Measurements from ENCODE around the gene SLC7A9.
"Not testable (repeated sequence)": the region's sequence is repeated elsewhere in the genome, so short reads cannot be mapped to it uniquely, and the experiment has no call there.

SLC7A9 gene

DNA sequence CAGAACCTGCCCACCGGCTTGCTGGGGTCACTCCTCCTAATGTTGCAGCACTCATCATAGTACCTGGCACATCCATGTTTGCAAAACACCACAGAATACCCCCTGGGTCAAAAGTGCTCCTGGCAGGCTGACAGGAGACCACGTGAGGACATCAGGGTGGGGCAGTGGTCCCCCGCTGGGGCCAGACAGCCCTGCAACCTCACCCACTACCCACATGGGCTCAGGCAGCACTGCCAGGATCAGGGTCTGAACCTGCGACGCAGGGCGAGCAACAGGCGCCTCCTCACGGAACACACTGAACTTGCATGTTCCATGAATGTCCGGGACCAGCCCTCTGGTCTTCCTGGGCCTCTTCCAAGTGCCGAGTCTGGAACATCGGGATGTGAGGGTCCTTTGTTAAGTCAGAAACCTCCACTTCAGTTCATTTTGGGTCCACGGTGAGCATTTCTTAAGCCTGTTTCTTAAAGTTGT lies 1.4 kb upstream of the SLC7A9 start:
- Histone ChIP-seq H3K79me2 (ENCODE audit: low read length) (no peaks in the 10 kb centered on the region), H3K9ac (ENCODE audit: low read length) (no peak overlapping the region), H3K9me3 (ENCODE audit: insufficient read depth, low read length) (no peaks in the 10 kb centered on the region), H2AFZ (ENCODE audit: low read depth, low read length) (no peak overlapping the region), H3K27me3 (ENCODE audit: low read depth, low read length) (no peaks in the 10 kb centered on the region), H4K20me1 (ENCODE audit: insufficient read depth, low read length) (no peaks in the 10 kb centered on the region), H3K4me1 (ENCODE audit: low read length) (no peaks in the 10 kb centered on the region), H3K36me3 (replicated peaks; ENCODE audit: low read depth, low read length) (no peaks in the 10 kb centered on the region), H3K4me3 (ENCODE audit: low read length) (no peak overlapping the region), H3K27ac (ENCODE audit: low read length) (no peak overlapping the region), H3K4me2 (ENCODE audit: low read length) (no peak overlapping the region)
- TF ChIP-seq, protein P1, sequence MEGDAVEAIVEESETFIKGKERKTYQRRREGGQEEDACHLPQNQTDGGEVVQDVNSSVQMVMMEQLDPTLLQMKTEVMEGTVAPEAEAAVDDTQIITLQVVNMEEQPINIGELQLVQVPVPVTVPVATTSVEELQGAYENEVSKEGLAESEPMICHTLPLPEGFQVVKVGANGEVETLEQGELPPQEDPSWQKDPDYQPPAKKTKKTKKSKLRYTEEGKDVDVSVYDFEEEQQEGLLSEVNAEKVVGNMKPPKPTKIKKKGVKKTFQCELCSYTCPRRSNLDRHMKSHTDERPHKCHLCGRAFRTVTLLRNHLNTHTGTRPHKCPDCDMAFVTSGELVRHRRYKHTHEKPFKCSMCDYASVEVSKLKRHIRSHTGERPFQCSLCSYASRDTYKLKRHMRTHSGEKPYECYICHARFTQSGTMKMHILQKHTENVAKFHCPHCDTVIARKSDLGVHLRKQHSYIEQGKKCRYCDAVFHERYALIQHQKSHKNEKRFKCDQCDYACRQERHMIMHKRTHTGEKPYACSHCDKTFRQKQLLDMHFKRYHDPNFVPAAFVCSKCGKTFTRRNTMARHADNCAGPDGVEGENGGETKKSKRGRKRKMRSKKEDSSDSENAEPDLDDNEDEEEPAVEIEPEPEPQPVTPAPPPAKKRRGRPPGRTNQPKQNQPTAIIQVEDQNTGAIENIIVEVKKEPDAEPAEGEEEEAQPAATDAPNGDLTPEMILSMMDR (IDR thresholded peaks at IDR 0.05; ENCODE audit: low read depth, low read length) = no peak
- no peak for TF ChIP-seq EZH2phosphoT487 (IDR thresholded peaks at IDR 0.05; ENCODE audit: low read depth)

DNA sequence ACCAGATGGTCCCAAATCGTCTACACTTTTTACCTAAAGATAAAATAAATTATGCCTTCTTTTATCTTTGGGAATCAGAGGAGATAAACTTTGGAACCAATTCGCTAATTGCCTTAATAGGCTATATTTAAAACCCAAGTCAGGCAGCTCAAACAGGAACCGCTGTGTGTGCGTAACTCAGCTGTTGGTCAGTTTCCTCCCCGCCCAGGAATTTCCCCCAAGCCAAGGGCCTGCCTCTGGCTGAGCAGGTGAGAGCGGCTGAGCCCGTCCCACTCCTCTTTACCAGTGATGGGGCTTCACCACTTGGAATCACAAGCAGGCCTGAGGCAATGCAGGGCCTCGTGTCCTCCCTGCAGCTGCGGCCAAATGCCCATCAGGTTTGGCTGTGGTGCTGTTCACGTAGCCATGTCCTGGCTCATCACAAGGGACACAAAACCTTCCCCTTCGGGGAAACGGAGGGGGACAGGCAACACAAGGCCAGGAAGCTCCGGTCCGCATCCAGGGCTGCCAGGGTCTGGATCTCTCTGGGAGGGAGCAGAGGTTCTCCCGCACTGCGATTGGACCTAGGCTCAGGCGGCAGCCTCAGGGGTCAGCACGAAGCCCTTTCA lies 503 bp upstream of the SLC7A9 start:
- H3K79me2 ChIP-seq (ENCODE audit: low read length) = no peaks in the 10 kb centered on the region
- H3K4me2 ChIP-seq (ENCODE audit: low read length) = no peak overlapping the region
- H4K20me1 ChIP-seq (ENCODE audit: insufficient read depth, low read length) = no peaks in the 10 kb centered on the region
- no peak overlapping the region for H3K9ac ChIP-seq (ENCODE audit: low read length)
- no peak overlapping the region for H3K4me3 ChIP-seq (ENCODE audit: low read length)
- no peaks in the 10 kb centered on the region for H3K36me3 ChIP-seq (replicated peaks; ENCODE audit: low read depth, low read length)
- no peaks in the 10 kb centered on the region for H3K4me1 ChIP-seq (ENCODE audit: low read length)
- H3K27me3 ChIP-seq (ENCODE audit: low read depth, low read length) = no peaks in the 10 kb centered on the region
- H3K27ac ChIP-seq (ENCODE audit: low read length) = no peak overlapping the region
- no peaks in the 10 kb centered on the region for H3K9me3 ChIP-seq (ENCODE audit: insufficient read depth, low read length)
- TF ChIP-seq EZH2phosphoT487 (IDR thresholded peaks at IDR 0.05; ENCODE audit: low read depth) = no peak
- TF ChIP-seq, protein P1 (IDR thresholded peaks at IDR 0.05; ENCODE audit: low read depth, low read length) = no peak
- H2AFZ ChIP-seq (ENCODE audit: low read depth, low read length) = no peak overlapping the region

DNA sequence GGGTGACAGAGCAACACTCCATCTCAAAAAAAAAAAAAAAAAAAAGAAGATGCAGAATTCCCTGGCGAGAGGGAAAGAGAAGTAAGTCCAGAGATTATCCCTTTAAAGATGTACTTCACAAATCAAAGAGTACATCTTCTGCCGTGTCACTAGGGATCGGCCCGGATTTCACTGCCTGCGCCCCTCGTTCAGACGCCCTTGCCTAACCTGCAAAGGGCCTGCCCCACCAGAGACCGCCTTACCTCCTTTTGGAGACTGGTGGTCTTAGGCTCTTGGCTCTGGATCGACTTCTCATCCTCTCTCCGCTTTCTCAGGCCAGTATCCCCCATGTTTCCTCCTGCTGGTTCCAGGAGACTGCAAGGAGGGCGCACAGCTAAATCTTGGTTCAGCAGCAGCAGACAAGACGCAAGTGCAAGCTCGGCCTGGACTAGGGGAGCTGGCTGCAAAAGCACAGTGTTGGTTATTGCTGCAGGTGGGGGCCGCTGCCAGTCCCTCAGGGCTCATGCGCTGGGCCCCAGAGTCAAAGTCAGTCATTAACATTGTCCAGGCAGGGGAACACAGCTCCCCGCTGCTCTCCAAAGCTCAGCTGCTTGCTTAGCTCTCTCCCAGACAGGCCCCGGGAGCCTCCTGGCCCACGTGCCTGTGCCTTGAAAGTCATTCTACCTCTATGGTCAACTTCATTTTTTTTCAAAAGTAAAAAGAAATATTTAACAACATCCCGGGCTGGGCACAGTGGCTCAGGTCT lies 1.2 kb downstream of the SLC7A9 start:
- no peaks in the 10 kb centered on the region for H4K20me1 ChIP-seq (ENCODE audit: insufficient read depth, low read length)
- no peak overlapping the region for H3K27ac ChIP-seq (ENCODE audit: low read length)
- H3K4me3 ChIP-seq (ENCODE audit: low read length) = no peak overlapping the region
- no peaks in the 10 kb centered on the region for H3K27me3 ChIP-seq (ENCODE audit: low read depth, low read length)
- no peaks in the 10 kb centered on the region for H3K79me2 ChIP-seq (ENCODE audit: low read length)
- no peak overlapping the region for H2AFZ ChIP-seq (ENCODE audit: low read depth, low read length)
- H3K36me3 ChIP-seq (replicated peaks; ENCODE audit: low read depth, low read length) = no peaks in the 10 kb centered on the region
- H3K9ac ChIP-seq (ENCODE audit: low read length) = no peak overlapping the region
- TF ChIP-seq, protein P1 (IDR thresholded peaks at IDR 0.05; ENCODE audit: low read depth, low read length) = no peak
- no peak for TF ChIP-seq EZH2phosphoT487 (IDR thresholded peaks at IDR 0.05; ENCODE audit: low read depth)
- H3K4me1 ChIP-seq (ENCODE audit: low read length) = no peaks in the 10 kb centered on the region
- no peaks in the 10 kb centered on the region for H3K9me3 ChIP-seq (ENCODE audit: insufficient read depth, low read length)
- H3K4me2 ChIP-seq (ENCODE audit: low read length) = no peak overlapping the region

DNA sequence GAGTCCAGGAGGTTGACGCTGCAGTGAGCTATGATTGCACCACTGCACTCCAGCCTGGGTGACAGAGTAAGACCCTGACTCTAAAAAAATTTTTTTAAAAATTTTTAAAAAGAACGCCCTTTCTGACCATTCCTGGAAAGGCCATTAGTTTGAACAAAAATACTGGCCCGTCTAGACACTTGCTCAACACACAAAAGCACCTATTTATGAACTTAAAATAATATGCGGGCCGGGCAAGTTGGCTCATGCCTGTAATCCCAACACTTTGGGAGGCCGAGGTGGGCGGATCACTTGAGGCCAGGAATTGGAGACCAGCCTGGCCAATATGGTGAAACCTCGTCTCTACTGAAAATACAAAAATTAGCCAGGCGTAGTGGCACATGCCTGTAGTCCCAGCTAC lies 2.1 kb downstream of the SLC7A9 start:
- H3K36me3 ChIP-seq (replicated peaks; ENCODE audit: low read depth, low read length); H3K27ac ChIP-seq (ENCODE audit: low read length); H3K4me2 ChIP-seq (ENCODE audit: low read length); H3K4me3 ChIP-seq (ENCODE audit: low read length); H2AFZ ChIP-seq (ENCODE audit: low read depth, low read length); H4K20me1 ChIP-seq (ENCODE audit: insufficient read depth, low read length); H3K27me3 ChIP-seq (ENCODE audit: low read depth, low read length); H3K9me3 ChIP-seq (ENCODE audit: insufficient read depth, low read length); H3K9ac ChIP-seq (ENCODE audit: low read length); H3K79me2 ChIP-seq (ENCODE audit: low read length); H3K4me1 ChIP-seq (ENCODE audit: low read length): not testable (repeated sequence)

Measured in OCI-LY3 (cell line).